NCI-H2171 (cell line): ENCODE results near the gene TES.
"Not testable (repeated sequence)": the region's sequence is repeated elsewhere in the genome, so short reads cannot be mapped to it uniquely, and the experiment has no call there.

Experiments
- DNase-seq: peaks from one replicate; lab custom pipeline; 2025; lab: John Stamatoyannopoulos, UW

The TES gene

GRCh38 chr7:116290740-116291139 is 80.4 kb downstream of the TES start:
- no peak for DNase-seq

GRCh38 chr7:116291937-116292336 is 81.6 kb downstream of the TES start:
- DNase-seq = no peak

- no peak for DNase-seq
Observed at GRCh38 chr7:116292381-116292780, 82.0 kb downstream of the TES start.

DNA sequence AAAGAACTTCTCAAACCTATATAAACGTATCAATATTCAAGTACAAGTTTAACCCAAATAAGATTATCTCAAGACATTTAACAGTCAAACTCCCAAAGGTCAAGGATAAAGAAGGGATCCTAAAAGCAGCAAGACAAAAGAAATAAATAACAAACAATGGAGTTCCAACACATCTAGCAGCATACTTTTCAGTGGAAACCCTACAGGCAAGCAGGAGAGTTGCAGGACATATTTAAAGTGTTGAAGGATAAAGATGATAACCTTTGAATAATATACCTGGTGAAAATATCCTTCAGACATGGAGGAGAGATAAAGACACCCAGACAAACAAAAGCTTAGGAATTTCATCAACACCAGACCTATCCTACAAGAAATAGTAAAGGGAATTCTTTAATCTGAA is 82.8 kb downstream of the TES start:
- DNase-seq = no peak

DNA sequence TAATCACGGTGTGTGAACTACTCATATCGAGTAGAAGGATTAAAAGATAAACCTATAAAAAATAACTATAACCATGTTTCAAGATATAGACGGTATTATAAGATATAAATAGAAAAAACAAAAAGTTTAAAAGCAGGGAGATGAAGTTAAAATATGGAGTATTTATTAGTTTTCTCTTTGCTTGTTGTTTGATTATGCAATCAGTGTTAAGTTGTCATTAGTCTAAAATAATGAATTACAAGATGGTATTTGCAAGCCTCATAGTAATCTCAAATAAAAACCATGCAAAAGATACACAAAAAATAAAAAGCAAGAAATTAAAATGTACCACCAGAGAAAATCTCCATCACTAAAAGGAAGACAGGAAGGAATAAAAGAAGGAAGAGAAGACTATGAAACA is 83.3 kb downstream of the TES start:
- DNase-seq = no peak

- not testable (repeated sequence) for DNase-seq
Observed at GRCh38 chr7:116295903-116296302, 85.6 kb downstream of the TES start.

- DNase-seq = no peak
Observed at GRCh38 chr7:116298055-116298454, 87.7 kb downstream of the TES start.

DNA sequence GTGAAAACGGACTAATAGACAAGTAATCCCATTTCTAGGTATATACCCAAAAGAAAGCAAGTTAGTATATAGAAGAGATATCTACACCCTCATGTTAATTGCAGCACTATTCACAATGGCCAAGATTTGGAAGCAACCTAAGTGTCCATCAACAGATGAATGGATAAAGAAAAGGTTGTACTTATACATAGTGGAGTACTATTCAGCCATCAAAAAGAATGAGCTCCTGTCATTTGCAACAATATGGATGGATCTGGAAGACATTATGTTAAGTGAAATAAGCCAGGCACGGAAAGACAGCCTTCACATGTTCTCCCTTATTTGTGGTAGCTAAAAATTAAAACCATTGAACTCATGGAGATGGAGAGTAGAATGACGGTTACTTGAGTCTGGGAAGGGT is 88.2 kb downstream of the TES start:
- no peak for DNase-seq

DNA sequence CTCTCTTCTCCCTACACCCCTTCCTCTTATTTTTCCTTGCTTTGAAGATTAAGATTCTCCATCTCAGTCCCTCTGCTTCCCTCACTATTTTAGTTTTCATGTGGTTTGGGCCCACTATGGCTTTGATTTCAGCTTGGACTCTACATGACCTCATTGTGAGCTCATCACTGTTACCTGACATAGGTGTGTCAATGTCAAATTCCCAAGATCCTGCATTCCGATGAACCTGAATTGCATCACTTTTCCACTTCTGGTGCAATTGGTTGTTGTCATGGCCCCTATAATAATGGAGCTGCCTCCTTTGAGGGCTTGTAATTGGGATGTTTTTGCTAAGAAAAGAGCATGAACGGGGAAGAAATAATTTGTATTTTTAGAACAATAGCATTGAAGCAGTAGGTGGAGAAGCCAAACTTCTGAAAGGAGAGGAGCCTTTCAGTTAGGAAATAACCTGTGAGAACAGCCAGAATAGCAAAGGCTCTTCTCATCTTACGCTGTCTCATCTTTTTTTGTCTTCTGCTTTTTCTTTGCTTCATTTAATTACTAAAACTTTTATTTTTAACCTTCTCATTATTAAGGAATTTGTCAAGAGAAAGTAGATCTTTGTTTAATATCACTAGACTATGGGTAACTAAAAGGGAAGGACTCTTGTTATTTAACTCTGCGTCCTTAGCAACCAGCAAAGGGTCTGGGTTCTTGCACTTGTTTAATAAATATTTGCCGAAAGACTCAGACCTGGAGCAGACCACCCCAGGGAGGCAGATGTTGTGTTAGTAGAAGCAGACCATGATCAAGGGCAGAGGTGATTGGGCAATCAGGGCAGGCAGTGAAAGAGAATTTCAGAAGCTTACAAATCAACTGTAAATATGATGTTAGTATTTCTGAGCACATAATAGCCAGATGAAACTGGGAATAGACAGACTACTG is 95.4 kb downstream of the TES start:
- DNase-seq = no peak

DNA sequence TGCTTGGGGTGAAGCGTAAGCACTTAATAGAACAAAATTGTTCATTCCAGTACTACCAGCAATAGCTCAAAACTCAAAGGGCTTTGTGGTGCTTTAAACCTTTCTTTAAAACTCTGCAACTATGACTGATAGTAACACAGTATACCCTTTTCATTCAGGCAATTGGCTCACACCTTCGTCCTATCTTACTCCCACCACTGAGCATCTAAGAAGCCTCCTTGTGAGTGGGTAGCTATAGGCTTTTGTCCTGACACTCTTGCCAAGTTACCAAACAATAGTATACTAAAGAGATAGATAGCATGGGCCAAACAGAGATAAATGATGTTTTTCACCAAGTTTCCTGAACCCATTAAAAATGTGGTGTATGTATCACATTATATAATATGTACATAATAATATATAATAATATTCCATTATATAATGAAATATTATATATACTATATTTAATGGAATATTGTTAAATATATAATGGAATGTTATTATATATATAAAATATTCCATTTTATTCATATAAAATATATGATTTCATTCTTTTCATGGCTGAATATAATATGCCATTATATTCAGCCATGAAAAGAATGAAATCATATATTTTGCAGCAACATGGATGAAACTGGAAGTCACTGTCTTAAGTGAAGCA is 96.2 kb downstream of the TES start:
- no peak for DNase-seq

GRCh38 chr7:116307253-116307652 is 96.9 kb downstream of the TES start:
- DNase-seq = no peak
